Measurements from ENCODE around the gene VRK1.

DNA sequence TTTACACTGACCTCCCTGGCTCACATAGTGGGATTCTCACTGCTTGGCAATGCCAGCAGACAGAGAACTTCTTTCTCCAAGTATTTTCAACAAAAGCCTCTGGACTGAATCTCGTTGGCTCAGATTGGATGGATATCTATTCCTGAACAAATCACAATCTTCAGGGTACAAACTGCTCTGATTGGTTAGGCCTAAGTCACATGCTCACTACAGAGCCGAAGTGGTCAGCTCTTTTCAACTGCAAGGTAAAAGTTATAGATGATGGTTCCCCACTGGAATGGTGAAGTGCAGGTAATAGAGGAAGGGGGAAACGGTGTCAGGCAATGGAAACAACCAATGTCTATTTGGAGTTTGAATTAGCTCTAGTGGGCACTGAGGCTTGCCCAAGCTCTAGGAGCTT is 16.7 kb upstream of the VRK1 start:
- TF ChIP-seq, protein P1, sequence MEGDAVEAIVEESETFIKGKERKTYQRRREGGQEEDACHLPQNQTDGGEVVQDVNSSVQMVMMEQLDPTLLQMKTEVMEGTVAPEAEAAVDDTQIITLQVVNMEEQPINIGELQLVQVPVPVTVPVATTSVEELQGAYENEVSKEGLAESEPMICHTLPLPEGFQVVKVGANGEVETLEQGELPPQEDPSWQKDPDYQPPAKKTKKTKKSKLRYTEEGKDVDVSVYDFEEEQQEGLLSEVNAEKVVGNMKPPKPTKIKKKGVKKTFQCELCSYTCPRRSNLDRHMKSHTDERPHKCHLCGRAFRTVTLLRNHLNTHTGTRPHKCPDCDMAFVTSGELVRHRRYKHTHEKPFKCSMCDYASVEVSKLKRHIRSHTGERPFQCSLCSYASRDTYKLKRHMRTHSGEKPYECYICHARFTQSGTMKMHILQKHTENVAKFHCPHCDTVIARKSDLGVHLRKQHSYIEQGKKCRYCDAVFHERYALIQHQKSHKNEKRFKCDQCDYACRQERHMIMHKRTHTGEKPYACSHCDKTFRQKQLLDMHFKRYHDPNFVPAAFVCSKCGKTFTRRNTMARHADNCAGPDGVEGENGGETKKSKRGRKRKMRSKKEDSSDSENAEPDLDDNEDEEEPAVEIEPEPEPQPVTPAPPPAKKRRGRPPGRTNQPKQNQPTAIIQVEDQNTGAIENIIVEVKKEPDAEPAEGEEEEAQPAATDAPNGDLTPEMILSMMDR (conservative IDR thresholded peaks at IDR 0.05; ENCODE audit: low read length) = no peak
- no peak for TF ChIP-seq EZH2phosphoT487 (IDR thresholded peaks at IDR 0.05; ENCODE audit: borderline replicate concordance, low read depth, low read length)
